ENCODE data around the gene NOX3.
"Not testable (repeated sequence)": the region's sequence is repeated elsewhere in the genome, so short reads cannot be mapped to it uniquely, and the experiment has no call there.

The NOX3 gene

DNA sequence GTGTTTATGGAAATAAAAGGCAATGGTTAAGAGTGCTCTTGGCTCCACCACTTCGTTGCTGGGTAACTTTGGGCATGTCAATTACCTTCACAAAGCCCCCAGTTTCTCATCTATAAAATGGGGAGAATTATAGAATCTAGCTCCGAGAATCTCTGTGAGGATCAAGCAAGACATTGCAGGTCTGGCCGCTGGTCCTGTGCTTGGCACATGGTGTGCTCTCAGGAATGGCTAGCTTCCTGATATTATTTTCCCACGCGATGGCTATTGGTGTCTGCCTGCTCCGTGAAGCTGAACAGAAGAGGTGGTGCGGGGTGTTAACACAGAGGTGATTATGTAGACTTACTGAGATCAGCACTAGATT is 57.0 kb downstream of the NOX3 start:
- DNase-seq = no peak

DNA sequence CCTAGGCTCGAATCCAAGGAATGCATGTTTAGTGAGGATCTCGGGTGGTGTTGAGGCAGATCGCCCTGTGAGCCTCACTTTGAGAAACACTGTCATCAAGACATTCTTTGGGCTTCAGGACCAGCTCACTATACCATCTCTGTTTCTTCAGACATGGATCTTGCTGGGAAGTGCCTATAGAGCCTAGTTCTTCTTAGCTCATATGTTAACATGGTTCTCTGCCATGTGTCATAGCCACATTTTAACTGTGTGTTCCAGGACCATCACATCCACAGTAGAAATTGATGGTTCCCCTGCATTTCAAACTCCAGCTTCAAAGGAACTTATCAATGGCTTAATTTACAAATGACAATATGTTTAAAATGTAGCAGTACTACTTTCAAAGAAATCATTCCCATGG is 57.4 kb downstream of the NOX3 start:
- no peak for DNase-seq

DNA sequence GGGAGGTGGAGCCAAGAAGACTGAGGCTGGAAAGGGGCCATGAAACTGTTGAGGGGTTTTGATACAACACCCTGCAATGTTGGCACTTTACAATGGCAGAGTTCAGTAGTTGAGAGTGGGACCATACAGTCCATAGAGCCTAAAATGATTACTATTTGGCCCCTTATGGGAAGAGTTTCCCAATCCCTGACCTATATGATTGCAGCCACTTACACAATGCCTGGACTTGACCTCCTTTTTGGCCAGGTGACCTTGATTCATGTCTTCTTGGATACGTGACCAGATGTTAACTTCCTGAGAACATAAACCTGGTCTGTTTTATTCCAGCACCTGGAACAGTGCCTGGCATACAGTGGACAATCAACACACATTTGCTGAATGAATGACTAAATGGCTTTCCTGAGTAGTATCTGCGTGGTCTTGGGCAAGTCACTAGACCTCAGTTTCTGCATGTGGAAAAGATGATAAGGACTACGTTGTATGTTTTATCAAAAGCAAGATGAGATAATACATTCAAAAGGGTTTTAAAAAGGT is 58.4 kb downstream of the NOX3 start:
- DNase-seq = no peak

DNA sequence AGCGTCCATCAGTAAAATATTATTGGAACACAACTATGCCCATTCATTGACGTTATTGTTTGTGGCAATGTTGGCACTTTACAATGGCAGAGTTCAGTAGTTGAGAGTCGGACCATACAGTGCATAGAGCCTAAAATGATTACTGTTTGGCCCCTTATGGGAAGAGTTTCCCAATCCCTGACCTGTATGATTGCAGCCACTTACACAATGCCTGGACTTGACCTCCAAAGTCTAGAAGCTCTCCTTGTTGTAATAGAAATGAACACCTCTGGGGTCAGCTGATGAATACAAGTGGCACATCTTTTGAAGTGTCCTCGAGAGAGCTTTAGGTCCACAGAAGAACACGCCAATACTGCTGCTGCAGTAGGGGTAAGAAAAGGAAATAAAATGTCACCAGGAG is 59.0 kb downstream of the NOX3 start:
- DNase-seq = no peak

DNA sequence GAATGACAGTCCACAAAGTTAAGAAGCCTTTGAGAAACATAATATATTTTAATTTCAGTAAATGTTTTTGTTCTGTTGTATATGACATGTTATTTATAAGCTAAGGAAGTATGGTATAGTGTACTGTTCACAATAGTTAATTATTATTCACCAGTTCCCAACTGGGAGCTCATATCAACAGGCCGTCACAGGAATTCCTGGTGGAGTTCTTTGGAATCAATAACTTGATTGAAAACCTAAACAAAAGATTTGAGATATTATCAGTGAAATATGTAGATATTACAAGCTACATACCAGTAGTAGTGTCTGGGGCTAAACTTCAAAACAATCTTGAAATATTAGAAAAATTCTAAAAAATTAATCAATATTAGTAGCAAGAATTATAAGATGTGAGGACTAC is 60.3 kb downstream of the NOX3 start:
- DNase-seq = no peak

DNA sequence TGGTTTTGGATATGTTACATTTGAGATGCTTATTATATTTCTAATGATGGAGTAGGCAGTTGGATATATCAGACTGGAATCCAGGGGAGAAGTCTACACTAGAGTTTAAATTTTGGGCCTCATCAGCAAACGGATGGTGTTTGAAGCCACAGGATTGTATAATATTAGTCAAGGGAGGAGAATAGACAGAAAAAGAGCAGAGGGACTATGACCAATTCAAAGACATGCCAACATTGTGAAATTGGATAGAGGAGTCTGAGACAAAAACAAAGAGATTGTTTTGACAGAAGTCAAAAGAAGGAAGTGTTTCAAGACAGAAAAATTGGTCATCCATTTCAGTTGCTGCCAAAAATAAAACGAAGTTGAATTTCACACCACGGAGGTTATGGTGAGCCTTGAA is 66.5 kb downstream of the NOX3 start:
- no peak for DNase-seq

DNA sequence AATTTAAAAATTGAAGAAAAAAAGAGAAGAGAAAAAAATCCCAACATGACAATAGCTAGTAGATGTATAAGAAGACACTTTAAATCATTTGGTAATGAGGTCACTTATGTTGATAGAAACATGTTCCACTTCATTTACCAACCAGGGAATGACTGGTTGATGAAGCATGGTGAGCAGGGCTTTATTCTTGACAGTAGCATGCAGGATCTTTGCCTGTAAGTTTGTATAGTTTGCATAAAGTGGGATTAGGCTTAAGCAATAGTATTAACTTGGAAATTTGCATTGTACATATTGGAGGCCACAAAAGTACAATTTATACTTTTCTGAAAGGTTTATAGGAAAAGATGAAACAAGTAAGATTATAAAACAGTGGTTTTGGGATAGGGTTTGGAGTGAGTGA is 67.0 kb downstream of the NOX3 start:
- no peak for DNase-seq

DNA sequence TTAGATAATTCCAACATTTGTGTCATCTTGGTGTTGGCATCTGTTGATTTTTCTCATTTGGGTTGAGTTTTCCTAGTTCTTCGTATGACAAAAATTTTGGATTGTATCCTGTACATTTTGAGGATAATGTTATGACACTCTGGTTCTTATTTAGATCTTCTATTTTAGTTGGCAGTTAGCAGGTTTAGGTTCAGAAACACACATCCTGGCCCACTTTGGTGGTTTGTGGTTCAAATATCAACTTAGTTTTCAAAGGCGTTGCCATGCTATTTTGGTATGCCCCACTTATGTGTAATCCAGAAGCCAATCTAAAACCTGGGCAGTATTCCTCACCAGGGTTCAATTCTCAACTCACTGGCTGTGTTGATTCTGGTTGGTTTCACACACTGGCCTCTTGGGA is 68.2 kb downstream of the NOX3 start:
- no peak for DNase-seq

DNA sequence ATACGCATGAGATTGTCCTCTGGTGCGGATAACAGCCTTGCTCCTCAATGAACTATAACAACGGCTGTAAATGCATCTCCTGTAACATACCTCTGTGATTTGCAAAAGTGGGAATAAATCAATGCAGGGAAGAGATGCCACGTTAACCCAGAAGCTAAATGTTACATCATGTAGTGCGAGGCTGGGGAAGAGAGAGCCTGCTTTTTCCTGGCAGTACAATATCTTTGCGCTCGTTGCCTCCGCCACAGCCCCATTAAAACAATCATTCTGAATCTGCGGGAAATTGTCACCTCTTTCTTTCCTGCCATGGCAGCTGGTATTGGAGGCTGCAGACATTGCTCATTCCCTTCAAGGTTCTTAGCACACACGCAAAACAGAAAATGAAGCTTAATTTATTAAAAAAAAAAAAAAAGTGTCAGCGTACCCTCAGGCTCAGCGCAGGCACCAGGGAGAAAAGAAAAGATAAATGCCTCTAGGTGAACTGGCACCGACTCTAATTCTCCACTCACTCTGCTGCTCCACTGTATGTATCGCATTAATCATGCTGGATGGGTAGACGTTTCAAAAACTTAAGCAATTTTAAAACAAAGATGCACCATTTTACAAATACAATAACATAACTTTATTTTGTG is 71.2 kb downstream of the NOX3 start:
- no peak for DNase-seq

DNA sequence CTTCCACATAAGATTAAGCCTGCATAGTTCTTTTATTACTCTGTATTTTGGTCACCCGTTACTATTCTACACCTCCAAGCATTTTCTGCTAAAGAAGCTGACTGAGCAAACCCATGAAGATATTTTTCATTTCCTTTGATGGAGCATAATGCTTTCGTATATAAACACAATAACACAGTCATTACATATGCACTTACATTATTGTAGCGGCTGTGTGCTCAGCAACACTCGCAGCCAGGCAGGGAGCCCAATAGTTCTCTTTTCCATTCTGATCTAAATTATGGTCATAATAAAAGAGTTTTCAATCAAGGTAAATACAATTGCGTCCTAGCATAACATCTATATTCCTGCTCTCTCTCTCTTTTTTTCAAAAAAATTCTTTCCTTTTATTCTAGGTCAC is 71.7 kb downstream of the NOX3 start:
- no peak for DNase-seq

DNA sequence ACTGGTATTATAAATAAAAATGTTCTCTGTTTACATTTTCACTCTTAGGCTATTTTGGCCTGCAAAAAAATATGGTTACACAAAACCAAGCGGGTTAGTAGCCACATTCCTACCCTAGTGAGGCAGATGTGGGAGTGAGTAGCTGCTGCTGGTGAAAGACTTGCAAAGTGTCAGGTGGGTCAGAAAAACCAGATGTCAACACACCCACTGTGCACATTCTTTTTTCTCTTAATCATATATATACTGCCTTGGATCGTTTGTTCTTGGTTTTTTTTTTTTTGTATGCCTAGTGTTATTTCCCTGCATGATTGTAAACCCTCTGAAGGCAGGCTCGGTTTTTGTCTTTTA is 73.3 kb downstream of the NOX3 start:
- DNase-seq = no peak

DNA sequence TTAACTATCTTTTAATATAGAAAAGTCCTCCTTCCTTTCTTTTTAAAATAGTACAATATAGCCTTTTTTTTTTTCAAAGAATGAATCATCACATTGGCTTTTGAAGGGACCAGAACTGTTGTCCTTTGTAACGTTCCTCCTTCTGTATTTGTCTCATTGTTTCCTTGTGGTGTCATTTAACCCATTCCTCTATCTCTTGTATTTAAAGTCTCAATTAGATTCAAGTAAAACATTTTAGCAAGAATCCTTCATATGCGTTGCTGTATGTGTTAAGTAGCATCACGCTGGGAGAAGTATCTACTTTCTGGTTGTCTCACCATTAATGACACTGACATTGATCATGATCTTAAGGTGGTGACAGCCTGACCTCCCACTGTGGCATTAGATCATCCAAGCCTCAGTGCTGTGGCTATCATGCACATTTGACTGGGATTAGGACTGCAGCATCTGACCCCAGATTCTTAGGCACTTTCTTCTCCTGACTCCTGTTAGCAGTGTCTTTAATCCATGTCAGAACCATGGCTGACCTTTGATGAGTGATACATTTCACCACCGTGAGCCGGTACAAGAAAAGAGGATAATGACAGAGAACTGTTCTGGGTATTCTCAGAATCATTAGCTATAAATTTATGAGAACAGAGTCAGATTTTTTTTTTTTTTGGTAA is 73.8 kb downstream of the NOX3 start:
- DNase-seq = no peak

DNA sequence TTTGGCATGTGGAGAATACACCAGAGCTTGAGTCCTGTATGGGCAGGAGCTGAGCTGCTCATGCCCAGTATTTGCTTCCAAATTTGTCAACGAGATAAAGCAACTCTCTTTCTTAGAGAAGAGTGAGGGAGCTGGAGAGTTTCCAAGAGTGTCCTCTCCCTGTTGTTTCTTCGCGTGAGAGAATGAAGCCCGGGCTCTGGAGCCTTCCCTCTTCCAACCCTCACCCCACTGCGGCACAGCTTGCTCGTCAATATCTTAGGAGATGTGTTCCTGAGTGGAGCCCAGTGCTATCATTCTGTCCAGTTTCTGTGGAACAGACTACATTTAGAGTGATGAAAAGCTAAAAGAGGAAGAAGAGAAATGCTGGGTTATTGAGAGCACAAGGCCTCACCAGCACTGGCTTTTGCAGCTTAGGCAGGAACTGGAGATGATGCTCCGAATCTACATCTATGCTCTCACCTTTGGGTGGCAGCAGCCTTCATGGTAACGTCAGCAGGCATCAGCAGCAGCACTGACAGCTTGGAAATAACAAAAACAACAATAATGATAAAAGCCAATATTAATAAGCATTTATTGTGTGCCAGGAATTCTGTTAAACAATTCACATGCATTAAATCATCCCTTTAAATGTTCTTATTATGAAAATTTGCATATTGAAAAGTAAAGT is 74.8 kb downstream of the NOX3 start:
- DNase-seq = peak; percentile 4

DNA sequence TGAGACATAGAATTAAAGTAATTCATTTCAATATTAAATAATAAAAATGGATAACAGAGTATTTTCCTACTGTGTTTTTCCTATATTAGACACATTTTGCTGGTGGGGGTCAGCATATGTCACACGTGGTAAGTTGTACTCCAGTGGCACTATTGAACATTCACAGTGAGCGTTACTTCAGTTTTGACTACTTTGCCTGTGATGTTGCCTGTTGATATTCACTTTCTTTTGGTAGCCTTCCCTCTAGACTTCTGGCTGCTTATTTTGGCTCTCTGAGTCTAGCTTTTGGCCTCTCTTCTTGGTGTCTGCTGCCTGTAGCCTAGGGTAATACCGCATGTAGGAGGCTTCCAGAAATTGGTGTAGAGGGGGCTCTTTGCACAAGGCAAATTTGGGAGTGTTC is 76.9 kb downstream of the NOX3 start:
- DNase-seq = no peak

DNA sequence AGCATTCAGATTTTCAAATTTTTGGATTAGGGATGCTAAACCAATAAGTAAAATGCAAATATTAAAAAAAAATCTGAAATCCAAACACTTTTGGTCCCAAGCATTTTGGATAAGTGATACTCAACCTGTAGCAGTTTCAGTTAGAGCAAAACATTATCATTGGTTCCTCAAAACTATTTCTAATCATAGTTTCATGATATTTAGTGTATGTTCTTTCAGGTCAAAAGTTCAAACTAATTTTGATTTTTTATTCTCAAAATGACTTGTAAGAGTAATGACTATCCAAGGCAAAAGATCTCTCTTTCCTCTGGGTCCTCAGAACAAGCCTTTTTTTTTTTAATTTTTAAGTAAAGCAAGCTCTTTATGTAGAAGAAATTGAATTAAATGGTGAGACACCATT is 77.4 kb downstream of the NOX3 start:
- DNase-seq = no peak

DNA sequence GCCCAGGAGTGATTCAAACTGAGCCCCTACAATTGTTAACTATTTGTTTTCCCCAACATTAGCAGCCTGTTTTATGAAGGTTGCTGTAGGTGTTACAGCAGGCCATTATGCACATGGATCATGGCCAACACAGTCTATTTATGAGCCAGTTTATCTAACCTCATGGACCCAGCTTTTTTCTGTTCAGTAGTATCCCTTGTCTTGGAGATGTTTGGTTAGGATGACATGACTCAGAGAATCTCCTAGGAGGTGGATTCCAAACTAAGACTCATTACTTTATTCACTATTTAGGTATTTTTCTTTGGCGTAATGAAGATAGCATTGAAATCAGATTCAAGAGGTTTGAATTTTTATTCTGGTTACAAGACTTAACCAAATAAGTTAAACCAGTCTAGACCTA is 78.6 kb downstream of the NOX3 start:
- no peak for DNase-seq

DNA sequence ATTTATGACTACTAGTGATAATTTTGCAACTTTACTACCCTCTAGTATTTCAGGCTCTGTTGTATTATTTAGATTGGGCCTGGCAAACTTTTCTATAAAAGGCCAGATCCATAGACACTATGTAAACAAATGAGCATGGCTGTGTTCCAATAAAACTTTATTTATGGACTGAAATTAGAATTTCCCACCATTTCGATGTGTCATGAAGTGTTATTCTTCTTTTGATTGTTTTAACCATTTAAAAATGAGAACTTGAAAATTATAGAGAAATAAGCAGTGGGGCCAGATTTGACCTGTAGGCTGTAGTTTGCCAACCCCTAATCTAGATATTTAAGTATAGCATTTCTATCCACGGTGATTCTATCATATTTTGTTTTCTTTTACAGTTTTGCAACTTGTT is 79.8 kb downstream of the NOX3 start:
- DNase-seq = no peak

DNA sequence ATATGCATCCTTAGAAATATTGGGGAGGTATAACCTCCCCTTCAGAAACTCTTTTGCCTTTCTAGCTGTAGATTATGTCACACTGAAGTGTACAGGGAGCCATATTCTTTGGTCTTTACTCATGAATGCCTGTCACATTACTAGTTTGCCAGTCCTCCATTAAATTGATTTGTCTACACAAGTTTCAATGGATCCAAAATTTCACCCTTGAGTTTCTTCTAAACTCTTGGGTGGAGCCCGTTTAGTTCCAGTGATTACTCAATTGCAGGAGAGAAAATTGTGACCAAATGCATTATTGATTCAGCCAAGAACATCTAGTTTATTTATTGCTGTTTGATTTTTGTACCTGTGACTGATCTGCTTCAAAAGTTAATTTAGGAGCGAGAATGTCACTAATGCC is 81.0 kb downstream of the NOX3 start:
- no peak for DNase-seq

DNA sequence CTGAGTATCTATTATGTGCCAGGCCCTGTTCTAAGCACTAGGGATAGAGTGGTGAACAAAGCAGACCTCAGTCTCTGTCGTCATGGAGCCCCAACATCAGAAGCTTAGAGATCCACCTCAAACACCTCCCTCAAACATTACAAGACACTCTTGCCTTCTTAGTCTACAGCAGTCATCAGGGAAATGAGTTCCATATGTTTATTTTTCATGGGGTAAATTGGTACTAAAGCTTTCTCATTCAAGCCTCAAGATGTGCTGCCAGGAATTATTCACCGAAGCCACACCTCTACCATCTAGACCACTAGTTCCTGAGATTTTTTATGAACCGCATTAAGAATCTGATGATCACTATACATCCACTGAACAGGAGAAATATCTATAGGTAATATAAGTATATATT is 82.4 kb downstream of the NOX3 start:
- DNase-seq = no peak

DNA sequence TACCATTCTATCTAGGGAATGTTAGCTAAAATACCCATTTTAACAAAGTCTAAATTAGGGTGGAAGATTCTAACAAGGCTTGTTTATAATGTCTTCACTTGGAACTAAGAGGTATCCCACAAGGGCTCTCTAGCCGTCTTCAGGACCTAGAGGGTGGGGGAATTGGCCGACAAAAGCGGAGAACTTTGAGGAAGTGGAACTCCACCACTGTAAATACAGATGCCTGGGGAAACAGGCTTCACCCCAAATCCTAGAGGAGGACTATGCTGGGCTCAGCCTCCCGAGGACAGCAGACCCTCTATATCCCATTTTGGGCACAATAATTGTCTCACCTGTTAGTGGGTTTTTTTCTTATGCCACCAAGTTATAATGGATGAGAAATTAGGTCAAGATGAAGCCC is 83.4 kb downstream of the NOX3 start:
- DNase-seq = no peak

DNA sequence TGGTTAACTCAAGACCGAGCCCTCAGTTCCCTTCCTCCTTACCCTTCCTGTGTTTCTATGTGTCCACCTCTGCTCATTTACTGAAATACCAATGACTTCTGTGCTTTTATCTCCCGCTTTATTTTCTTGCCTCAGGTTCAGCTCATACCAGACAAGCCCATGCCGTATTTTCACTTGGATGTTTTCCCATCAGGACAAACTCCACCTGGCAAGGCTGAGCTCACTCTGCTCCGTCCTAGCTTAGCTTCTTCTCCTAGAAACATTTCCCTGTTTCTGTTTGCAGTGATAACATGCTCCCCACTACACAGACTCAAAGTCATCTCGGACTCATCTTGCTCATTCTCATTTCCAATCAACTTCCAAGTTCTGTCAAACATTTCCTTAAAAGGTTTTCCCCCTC is 84.4 kb downstream of the NOX3 start:
- DNase-seq = no peak

DNA sequence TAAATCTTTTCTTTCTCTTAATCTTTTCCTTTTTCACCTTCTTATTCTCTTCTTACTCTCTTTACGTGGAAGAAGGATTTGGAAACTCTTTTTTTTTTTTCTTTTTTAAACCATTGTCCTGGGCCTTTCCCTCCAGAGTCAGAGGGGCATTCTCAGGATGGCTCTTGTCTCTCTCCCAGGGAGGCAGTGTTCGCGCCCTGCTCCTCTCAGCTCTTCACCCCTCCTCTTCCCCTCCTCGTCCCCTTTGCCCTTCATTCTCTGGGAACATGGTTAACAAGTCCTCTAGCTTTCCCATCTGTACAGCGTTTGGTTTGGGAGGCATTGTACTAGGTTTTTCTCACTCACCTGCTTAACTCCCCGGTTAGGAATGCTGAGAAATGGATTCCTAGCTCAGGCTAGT is 89.3 kb downstream of the NOX3 start:
- no peak for DNase-seq

DNA sequence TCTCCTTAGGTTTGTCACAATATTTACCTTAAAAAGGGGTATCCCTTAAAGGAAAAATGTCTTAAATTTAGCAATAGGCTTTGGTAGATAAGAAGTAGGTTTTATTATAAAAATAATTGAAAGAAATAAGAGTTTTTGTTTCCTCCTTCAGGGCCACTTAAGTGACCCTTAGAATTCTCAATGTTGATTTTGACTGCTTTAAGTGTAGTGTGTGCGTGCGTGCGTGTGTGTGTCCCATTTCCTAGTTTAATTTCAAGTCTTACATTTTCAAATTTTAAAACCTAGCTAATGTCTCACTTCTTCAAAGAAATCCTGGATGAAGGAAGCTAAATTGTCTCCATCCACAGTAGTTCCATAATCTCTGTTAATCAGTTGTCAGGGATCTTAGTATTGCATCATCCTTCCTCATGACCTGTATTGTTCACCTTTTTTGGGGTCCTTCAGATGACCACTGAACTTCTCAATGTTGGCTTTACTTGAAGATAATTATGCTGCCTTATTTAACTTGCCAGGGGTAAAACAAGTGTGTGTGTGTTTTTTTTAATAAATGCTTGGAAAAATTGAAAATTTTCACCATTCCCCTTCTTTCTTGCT is 90.7 kb downstream of the NOX3 start:
- no peak for DNase-seq

DNA sequence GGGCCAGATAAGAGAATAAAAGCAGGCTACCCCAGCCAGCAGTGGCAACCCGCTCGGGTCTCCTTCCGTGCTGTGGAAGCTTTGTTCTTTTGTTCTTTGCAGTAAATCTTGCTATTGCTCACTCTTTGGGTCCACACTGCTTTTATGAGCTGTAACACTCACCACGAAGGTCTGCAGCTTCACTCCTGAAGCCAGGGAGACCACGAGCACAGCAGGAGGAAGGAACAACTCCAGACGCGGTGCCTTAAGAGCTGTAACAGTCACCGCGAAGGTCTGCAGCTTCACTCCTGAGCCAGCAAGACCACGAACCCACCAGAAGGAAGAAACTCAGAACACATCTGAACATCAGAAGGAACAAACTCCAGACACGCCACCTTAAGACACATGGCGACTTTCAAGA is 91.6 kb downstream of the NOX3 start:
- not testable (repeated sequence) for DNase-seq

Data from CD4-positive, alpha-beta T cell treated with Interleukin-6 for 4 hours (primary cell).